Measurements from ENCODE around the gene AGPS.

DNA sequence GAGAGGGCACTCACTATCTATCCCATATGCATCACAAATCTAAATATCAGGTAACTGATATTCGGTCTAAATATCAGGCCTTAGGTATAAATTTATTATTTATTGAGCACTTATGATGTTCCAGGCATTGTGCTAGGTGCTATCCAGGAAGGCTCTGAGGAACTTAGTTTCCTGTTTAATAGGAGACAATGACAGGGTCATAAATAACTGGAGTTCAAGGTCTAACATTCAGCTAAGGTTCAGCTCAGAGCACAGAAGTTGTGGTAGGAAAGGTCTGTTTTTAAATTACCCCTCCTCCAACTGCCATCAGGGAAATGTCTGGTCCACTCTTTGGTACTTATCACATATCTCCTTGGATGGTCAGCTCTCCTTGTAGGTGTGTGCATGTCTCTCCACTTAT lies 193.6 kb downstream of the AGPS start:
- TF ChIP-seq, protein P1, sequence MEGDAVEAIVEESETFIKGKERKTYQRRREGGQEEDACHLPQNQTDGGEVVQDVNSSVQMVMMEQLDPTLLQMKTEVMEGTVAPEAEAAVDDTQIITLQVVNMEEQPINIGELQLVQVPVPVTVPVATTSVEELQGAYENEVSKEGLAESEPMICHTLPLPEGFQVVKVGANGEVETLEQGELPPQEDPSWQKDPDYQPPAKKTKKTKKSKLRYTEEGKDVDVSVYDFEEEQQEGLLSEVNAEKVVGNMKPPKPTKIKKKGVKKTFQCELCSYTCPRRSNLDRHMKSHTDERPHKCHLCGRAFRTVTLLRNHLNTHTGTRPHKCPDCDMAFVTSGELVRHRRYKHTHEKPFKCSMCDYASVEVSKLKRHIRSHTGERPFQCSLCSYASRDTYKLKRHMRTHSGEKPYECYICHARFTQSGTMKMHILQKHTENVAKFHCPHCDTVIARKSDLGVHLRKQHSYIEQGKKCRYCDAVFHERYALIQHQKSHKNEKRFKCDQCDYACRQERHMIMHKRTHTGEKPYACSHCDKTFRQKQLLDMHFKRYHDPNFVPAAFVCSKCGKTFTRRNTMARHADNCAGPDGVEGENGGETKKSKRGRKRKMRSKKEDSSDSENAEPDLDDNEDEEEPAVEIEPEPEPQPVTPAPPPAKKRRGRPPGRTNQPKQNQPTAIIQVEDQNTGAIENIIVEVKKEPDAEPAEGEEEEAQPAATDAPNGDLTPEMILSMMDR (IDR thresholded peaks at IDR 0.05; ENCODE audit: low read depth, low read length), result no peak
- no peak for TF ChIP-seq EZH2phosphoT487 (IDR thresholded peaks at IDR 0.05; ENCODE audit: low read depth)

Data from OCI-LY3 (cell line).